WI38 (cell line): ENCODE measurements around the gene DES.
"Not testable (repeated sequence)": the region's sequence is repeated elsewhere in the genome, so short reads cannot be mapped to it uniquely, and the experiment has no call there.

Experiments used
- H3K4me3 ChIP-seq: 2 replicates; pipeline ENCODE4 v1.5.1; 2011; ENCODE audit warnings: low read depth, mild to moderate bottlenecking, control low read depth, low read length
- CTCF ChIP-seq: IDR thresholded peaks from 2 replicates; pipeline ENCODE4 v1.5.1; 2012; ENCODE audit warnings: low read depth, mild to moderate bottlenecking, control low read depth, low read length

DES gene

GRCh38 chr2:219405958-219406860, 12.0 kb upstream of the DES start:
- no peak overlapping the region for H3K4me3 ChIP-seq
- no peak for TF ChIP-seq CTCF

- no peak for TF ChIP-seq CTCF
- no peak overlapping the region for H3K4me3 ChIP-seq
Observed at GRCh38 chr2:219406861-219407230, 11.3 kb upstream of the DES start.

GRCh38 chr2:219407343-219407742, 10.8 kb upstream of the DES start:
- not testable (repeated sequence) for H3K4me3 ChIP-seq

GRCh38 chr2:219408204-219408603, 10.0 kb upstream of the DES start:
- no peak for TF ChIP-seq CTCF
- H3K4me3 ChIP-seq = no peak overlapping the region

- no peak overlapping the region for H3K4me3 ChIP-seq
- TF ChIP-seq CTCF = no peak
Observed at GRCh38 chr2:219408631-219409030, 9.5 kb upstream of the DES start.

GRCh38 chr2:219409619-219410018, 8.6 kb upstream of the DES start:
- H3K4me3 ChIP-seq = no peak overlapping the region
- TF ChIP-seq CTCF = no peak

GRCh38 chr2:219410390-219410789, 7.8 kb upstream of the DES start:
- no peak overlapping the region for H3K4me3 ChIP-seq
- no peak for TF ChIP-seq CTCF

GRCh38 chr2:219414857-219415256, 3.3 kb upstream of the DES start:
- H3K4me3 ChIP-seq = no peak overlapping the region
- no peak for TF ChIP-seq CTCF
